HG03159 (cell line): ENCODE results near the gene GPR107.

Experiments used
- ATAC-seq: cut with Tn5 transposase; IDR thresholded peaks from one replicate; pipeline ENCODE4 v1.9.1; 2021; ENCODE audit warnings: mild to moderate bottlenecking, moderate library complexity; ENCODE audit not compliant: unreplicated experiment

The GPR107 gene

DNA sequence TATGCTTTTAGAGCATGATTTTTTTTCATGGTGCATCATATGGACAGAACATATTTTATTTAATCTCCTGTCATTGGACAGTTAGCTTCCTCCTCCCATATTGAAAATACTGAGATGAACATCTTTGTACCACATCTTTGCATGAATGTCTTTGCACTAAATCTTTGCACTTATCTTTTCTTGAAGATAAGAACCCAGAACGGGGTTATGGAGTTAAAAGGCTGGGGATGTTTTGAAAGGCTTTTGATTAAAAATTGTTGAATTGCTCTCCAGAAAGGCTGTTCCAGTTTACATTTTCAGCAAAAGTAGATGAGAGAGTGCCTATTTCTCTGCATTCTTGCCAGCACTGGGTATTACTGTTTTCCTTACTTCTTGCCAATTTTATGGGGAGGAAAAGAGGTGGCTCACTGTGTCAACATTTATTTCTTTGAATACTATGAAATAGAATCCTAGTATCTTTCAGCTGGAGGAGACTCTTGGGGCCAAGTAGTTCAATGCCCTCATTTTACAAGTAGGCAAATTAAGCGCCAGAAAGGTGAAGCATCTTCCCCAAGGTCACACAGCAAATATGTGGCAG, 125.7 kb downstream of the GPR107 start:
- ATAC-seq = no peak

DNA sequence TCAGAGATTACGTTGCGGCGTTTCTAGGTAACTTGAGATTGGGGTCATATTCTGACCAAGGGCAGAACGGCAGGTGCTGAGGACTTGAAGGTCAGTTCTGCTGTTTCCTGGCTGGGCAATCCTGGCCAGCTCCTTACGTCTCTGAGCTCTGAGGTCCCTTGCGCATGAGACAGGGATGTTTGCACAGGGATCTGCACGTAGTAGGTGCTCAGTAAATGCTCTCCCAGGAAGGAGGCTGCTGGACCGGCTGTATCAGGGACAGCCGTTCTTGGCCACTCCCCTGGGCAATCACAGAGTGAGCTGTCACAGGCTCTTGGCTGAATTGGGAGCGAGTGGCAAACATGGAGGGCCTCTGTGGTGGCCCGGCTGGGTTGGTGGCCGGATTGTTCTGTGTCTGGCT, 126.8 kb downstream of the GPR107 start:
- ATAC-seq = no peak

GRCh38 chr9:130181678-130182380, 128.1 kb downstream of the GPR107 start:
- no peak for ATAC-seq

DNA sequence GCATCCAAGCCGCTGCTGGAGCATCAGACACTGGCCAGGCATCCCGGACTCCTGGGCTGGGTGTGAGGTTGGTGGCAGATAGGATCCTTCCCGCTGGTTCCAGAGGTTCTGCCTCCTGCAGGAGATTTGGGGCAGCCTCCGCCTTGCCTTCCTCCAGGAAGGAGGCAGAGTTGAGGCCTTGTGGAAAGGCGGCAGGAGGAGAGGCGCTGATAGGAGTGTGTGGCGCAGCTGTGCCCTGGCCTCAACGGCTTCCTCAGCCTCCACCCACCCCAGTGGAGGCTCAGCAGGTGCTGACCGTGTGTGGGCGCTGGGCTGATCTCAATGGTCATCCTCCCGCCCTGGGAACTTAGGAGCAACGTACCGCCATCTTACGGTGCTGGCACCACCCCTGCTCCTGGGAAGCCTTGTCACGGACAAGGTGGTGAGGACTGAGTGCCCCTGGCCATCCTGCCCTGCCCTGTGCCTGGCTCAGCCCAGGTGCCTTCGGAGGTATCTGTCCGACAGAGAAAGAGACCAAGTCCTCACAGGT, 128.7 kb downstream of the GPR107 start:
- no peak for ATAC-seq

- ATAC-seq = no peak
Observed at GRCh38 chr9:130183133-130183762, 129.5 kb downstream of the GPR107 start.

GRCh38 chr9:130185017-130185416, 131.3 kb downstream of the GPR107 start:
- no peak for ATAC-seq

DNA sequence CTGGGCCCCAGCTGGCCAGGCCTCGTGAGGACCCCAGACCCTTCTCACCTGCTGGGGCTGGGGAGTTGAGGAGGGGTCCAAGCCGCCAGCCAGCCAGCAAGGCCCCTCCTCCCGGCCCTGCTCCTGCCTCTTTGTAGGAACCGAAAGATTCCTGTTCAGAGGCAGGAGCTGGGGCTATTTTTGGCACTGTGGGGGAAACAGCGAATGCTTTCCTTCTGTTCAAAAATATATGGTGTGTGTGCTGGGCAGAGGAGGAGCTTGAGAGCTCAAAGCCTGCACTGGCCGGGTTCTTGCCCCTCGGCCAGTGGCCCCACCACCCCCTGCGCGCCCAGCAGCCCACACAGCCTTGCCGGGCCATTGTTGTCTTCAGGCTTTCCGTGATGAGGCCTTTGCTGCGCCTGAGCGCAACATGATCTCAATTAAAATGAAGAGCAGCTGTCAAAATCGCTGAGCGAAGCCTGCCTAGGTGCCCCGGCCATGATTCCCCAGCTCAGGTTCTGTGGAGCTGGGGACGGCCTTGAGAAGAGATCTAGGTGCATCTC, 131.9 kb downstream of the GPR107 start:
- no peak for ATAC-seq

GRCh38 chr9:130186051-130186450, 132.3 kb downstream of the GPR107 start:
- ATAC-seq = no peak

GRCh38 chr9:130186839-130187522, 133.3 kb downstream of the GPR107 start:
- ATAC-seq = no peak

GRCh38 chr9:130187523-130187846, 133.8 kb downstream of the GPR107 start:
- ATAC-seq = no peak

- no peak for ATAC-seq
Observed at GRCh38 chr9:130188860-130189481, 135.3 kb downstream of the GPR107 start.
